MCF 10A (cell line): Measurements from ENCODE around the gene SLC39A10. TPM values are rescaled to one million over a fixed set of nuclear protein-coding genes. Genes with fewer than 3 reads are reported as not detected.

Source experiments
- BruUV-seq: library from RNA; stranded (reverse); fragments of 400-500 nt; replicated peaks from 2 replicates; lab custom pipeline; 2021; lab: Mats Ljungman, UMichigan
- CTCF ChIA-PET: fragments of 300-600 bp; sonication (Branson Sonifier 250); formaldehyde crosslinking; extraction: SDS; loops from one replicate; lab custom pipeline; 2021; ENCODE audit warnings: antibody characterized with exemption, inconsistent platforms; lab: Yijun Ruan, JAX
- POLR2A ChIA-PET: fragments of 300-600, 350-650 bp; sonication (Branson Sonifier 250); formaldehyde crosslinking; extraction: SDS; loops from one replicate; lab custom pipeline; 2020; ENCODE audit warnings: antibody characterized with exemption, inconsistent platforms; lab: Yijun Ruan, JAX
- DNase-seq: peaks from one replicate; pipeline ENCODE4 v3.0.0-alpha.2; 2018; ENCODE audit not compliant: unreplicated experiment
- H3K27ac Mint-ChIP-seq: one replicate; pipeline ENCODE4 v1.8.0; 2022; ENCODE audit warnings: mild to moderate bottlenecking, low read depth, mixed read lengths; ENCODE audit not compliant: unreplicated experiment
- H3K27me3 Mint-ChIP-seq: one replicate; pipeline ENCODE4 v1.8.0; 2022; ENCODE audit warnings: mixed read lengths; ENCODE audit not compliant: insufficient read depth, unreplicated experiment
- H3K36me3 Mint-ChIP-seq: one replicate; pipeline ENCODE4 v1.8.0; 2022; ENCODE audit warnings: mild to moderate bottlenecking, moderate library complexity, mixed read lengths; ENCODE audit not compliant: insufficient read depth, unreplicated experiment
- H3K4me1 Mint-ChIP-seq: one replicate; pipeline ENCODE4 v1.8.0; 2022; ENCODE audit warnings: mixed read lengths; ENCODE audit not compliant: insufficient read depth, unreplicated experiment
- H3K4me3 Mint-ChIP-seq: one replicate; pipeline ENCODE4 v1.8.0; 2022; ENCODE audit warnings: mild to moderate bottlenecking, moderate library complexity, mixed read lengths; ENCODE audit not compliant: unreplicated experiment
- H3K9me3 Mint-ChIP-seq: one replicate; pipeline ENCODE4 v1.8.0; 2022; ENCODE audit warnings: mixed read lengths; ENCODE audit not compliant: unreplicated experiment
- CTCF ChIP-seq: fragments of 200-600 bp; IDR thresholded peaks from one replicate; pipeline ENCODE4 v1.8.0; 2022; ENCODE audit warnings: antibody characterized with exemption, mild to moderate bottlenecking; ENCODE audit not compliant: unreplicated experiment
- intact Hi-C: fragments of 100-400 bp; cut with micrococcal nuclease; formaldehyde crosslinking; loops from 2 replicates; pipeline ENCODE4 v1.14.1; 2022
- total RNA-seq: library from RNA; stranded (reverse); gene quantifications from 2 replicates; pipeline ENCODE4 v1.2.3, GENCODE V29; 2022

The SLC39A10 gene
- total RNA-seq, 1 experiment from 2014 or later: 59.8 TPM

GRCh38 chr2:195766691-195767090 is 109.7 kb downstream of the SLC39A10 start:
- CTCF ChIA-PET: no interaction called here
- intact Hi-C loops: no loop called here
- H3K9me3 Mint-ChIP-seq: peaks cover 52% of the 10 kb centered on the region
- peaks cover 7% of the 10 kb centered on the region for H3K36me3 Mint-ChIP-seq
- no peak for TF ChIP-seq CTCF
- H3K4me3 Mint-ChIP-seq: no peak overlapping the region
- no peaks in the 10 kb centered on the region for H3K27me3 Mint-ChIP-seq
- H3K27ac Mint-ChIP-seq: no peak overlapping the region
- POLR2A ChIA-PET: no interaction called here
- no peaks in the 10 kb centered on the region for H3K4me1 Mint-ChIP-seq
- BruUV-seq: no TSS peak
- DNase-seq: no peak

- Mint-ChIP-seq H3K36me3 (peaks cover 7% of the 10 kb centered on the region), H3K27me3 (no peaks in the 10 kb centered on the region), H3K27ac (no peak overlapping the region), H3K4me1 (no peaks in the 10 kb centered on the region), H3K4me3 (no peak overlapping the region), H3K9me3 (peaks cover 35% of the 10 kb centered on the region)
- ChIA-PET POLR2A (no interaction called here), CTCF (no interaction called here)
- intact Hi-C loops: no loop called here
- DNase-seq: no peak
- TF ChIP-seq CTCF: no peak
- no TSS peak for BruUV-seq
These were observed 111.4 kb downstream of the SLC39A10 start for GRCh38 chr2:195768431-195768830.

- CTCF ChIA-PET: interaction anchor here (0.6 to 0.7 kb wide), 2 partner anchors 12 to 107 kb away, joined by 3 to 5 read pairs; no protein-coding TSS in a partner anchor
- no peak for TF ChIP-seq CTCF
These were observed 112.9 kb downstream of the SLC39A10 start for GRCh38 chr2:195769975-195770374.

GRCh38 chr2:195779491-195779890 is 122.5 kb downstream of the SLC39A10 start:
- no peaks in the 10 kb centered on the region for H3K27me3 Mint-ChIP-seq
- no peaks in the 10 kb centered on the region for H3K36me3 Mint-ChIP-seq
- TF ChIP-seq CTCF: no peak
- ChIA-PET CTCF (no interaction called here), POLR2A (no interaction called here)
- no peak overlapping the region for H3K27ac Mint-ChIP-seq
- intact Hi-C loops: no loop called here
- no peak for DNase-seq
- no peak overlapping the region for H3K4me3 Mint-ChIP-seq
- no TSS peak for BruUV-seq
- no peaks in the 10 kb centered on the region for H3K4me1 Mint-ChIP-seq
- no peaks in the 10 kb centered on the region for H3K9me3 Mint-ChIP-seq

More at GRCh38 chr2:195769975-195770374, 112.9 kb downstream of the SLC39A10 start:
- Mint-ChIP-seq H3K36me3 (peaks cover 7% of the 10 kb centered on the region), H3K27me3 (no peaks in the 10 kb centered on the region), H3K27ac (no peak overlapping the region), H3K9me3 (peaks cover 25% of the 10 kb centered on the region), H3K4me1 (no peaks in the 10 kb centered on the region), H3K4me3 (no peak overlapping the region)
- intact Hi-C loops: no loop called here
- POLR2A ChIA-PET: no interaction called here
- BruUV-seq: no TSS peak
- DNase-seq: no peak
